C4-2B (cell line): Measurements from ENCODE around the gene DNAJB13.

ENCODE experiments used
- H3K27ac ChIP-seq: fragments of 450-650 bp; 2 replicates; pipeline ENCODE4 v1.5.1; 2017
- ZFX ChIP-seq: fragments of 450-650 bp; IDR thresholded peaks from 2 replicates; pipeline ENCODE4 v1.6.1; 2017
- TF ChIP-seq, protein P1 (sequence below): fragments of 450-650 bp; conservative IDR thresholded peaks from 2 replicates; pipeline ENCODE4 v1.5.1; 2017; ENCODE audit warnings: mild to moderate bottlenecking

Gene DNAJB13

DNA sequence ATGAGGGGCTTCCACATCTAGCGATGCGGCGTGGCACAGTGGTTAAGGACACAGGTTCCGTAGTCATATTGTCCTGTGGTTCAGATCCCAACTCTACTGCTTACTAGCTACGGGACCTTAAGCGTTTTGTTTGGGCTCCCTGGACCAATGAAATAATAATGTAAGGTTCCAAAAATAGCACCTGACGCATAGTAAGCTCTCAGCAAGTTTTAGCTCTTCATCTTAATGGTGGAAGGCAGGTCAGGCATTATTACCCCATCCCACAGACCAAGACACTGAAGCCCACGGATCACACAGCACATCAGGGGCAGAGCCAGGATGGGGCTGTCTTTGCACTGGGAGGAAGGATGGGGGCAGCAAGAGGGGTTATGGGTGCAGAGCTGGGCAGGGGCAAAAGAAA is 13.0 kb downstream of the DNAJB13 start:
- no peak overlapping the region for H3K27ac ChIP-seq

DNA sequence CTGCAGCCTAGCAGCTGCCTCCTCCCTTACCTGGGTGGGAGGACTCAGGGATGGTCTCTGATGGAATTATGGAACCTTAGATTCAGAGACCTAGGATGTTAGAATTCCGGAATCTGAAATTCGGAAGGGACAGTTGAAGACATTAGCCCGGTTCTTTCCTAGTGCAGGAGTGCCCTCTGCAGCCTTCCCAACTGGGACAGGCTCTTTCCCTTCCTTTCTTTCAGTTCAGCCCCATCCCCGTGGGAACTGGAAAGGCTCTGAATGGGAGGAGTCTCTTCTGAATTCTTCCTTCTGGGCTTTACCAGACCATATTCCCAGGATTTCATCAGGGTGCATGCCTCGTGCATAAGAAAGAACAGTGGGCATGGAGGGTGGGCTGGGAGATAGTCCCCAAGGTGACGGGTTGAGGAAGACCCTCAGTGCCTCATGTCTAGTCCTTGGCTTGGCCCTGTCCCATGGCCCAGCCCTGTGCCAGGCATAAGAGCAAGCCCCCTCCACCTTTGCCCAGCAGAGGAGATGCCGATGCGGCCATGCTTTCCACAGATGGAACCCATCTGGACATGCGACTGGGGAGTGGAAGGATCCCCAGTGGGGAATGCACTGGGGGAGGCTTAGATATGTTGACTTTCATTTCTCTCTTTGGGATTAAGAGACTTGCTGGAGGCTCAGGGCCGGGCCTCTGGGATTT is 14.4 kb downstream of the DNAJB13 start:
- H3K27ac ChIP-seq: no peak overlapping the region
- no peak for TF ChIP-seq ZFX
- TF ChIP-seq, protein P1, sequence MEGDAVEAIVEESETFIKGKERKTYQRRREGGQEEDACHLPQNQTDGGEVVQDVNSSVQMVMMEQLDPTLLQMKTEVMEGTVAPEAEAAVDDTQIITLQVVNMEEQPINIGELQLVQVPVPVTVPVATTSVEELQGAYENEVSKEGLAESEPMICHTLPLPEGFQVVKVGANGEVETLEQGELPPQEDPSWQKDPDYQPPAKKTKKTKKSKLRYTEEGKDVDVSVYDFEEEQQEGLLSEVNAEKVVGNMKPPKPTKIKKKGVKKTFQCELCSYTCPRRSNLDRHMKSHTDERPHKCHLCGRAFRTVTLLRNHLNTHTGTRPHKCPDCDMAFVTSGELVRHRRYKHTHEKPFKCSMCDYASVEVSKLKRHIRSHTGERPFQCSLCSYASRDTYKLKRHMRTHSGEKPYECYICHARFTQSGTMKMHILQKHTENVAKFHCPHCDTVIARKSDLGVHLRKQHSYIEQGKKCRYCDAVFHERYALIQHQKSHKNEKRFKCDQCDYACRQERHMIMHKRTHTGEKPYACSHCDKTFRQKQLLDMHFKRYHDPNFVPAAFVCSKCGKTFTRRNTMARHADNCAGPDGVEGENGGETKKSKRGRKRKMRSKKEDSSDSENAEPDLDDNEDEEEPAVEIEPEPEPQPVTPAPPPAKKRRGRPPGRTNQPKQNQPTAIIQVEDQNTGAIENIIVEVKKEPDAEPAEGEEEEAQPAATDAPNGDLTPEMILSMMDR: no peak

More for the DNA sequence above, 13.0 kb downstream of the DNAJB13 start:
- TF ChIP-seq ZFX: no peak
- TF ChIP-seq, protein P1: no peak

DNA sequence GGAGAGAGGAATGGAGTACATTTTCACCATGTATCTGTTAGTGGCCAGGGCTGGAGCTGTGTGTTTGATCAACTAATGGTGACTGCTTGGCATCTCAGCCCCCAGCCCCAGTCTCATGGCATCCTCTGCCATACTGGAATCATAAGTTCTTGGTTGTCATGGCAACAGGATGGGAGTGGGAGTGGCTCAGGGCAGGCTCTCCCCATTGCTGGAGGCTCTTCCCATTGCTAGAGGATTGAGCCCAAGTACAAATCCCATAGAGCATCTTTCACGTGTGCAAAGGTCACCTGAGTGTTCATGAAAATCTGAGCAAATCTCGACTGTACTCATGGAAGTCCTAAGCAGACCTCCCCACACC is 14.9 kb downstream of the DNAJB13 start:
- TF ChIP-seq, protein P1: no peak
- no peak for TF ChIP-seq ZFX
- no peak overlapping the region for H3K27ac ChIP-seq

DNA sequence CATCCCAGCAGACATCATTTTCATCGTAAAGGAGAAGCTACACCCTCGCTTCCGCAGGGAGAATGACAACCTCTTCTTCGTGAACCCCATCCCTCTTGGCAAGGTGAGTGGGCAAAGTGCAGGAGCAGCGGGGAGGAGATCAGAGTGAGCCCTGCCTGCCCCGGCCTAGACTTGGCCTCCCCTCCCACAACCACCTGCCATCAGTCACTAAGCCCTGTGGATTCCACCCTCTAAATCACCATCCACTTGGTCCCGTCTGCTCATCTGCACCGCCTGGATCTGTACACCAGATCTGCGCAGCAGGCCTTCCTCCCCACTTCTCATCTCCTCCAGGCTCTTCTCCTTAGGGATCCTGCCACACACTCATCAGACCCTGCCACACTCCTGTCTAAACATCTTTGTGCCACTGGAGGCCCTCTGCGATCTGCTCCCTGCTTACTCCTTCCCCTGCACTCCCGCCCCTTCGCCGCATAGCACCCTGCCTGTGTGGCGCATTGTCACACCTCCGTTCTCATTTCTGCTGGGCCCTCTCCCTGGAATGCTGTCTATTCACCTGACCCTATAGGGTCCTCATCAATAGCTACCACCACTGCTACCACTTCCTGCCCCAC is 17.6 kb downstream of the DNAJB13 start:
- TF ChIP-seq, protein P1: no peak
- TF ChIP-seq ZFX: no peak

DNA sequence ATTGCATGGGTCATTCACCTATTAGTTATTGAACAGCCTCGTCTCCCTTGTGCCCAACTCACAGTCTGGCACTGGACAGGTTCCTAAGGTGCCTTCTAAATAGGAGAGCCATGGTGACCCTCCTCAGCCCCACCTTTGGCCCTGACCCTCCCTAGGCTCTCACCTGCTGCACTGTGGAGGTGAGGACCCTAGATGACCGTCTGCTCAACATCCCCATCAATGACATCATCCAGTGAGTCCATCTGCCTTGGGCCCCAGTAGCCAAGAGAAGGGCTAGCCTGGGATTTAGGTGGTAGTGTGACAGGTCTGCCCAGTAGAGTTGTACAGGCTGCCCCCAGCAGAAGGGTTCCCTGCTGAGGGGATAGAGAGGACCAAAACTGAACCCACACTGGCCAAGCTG is 18.3 kb downstream of the DNAJB13 start:
- no peak overlapping the region for H3K27ac ChIP-seq
- TF ChIP-seq ZFX: no peak
- TF ChIP-seq, protein P1: no peak

More for the DNA sequence above, 17.6 kb downstream of the DNAJB13 start:
- H3K27ac ChIP-seq: no peak overlapping the region

GRCh38 chr11:73969991-73970800 is 19.4 kb downstream of the DNAJB13 start:
- no peak overlapping the region for H3K27ac ChIP-seq
- TF ChIP-seq, protein P1: no peak
- no peak for TF ChIP-seq ZFX
